ENCODE measurements around the gene DMRT1.

DMRT1 gene

DNA sequence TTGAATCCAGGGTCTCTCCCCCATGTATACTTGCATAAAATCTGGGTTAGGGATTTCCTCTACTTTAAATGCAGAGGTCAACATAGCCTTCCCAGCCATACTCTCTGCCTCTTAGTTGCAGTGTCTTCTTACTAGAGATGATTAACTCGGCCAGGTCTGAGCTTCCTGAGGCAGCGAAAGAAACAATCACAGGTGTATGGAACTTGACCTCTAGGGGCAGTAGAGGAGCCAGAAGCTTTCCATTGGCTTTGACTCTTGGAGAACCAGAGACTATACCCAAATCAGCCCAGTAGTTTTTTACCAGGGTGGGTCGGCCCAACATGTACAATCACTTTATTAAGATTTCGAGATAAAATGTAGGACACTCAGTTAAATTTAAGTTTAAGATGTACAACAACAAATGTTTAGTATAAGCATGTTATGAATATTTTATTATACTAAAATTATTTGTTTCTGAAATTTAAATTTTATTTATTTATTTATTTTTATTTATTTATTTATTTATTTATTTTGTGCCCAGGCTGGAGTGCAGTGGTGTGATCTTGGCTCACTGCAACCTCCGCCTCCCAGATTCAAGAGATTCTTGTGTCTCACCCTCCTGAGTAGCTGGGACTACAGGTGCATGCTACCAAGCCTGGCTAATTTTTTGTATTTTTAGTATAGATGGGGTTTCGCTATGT is 87.0 kb downstream of the DMRT1 start:
- DNase-seq (ENCODE audit: low read depth), result peak; percentile 63
- no peak overlapping the region for H3K4me3 ChIP-seq (ENCODE audit: low read depth, low read length)
- no peak for TF ChIP-seq MYC (IDR thresholded peaks at IDR 0.05; ENCODE audit: low read depth, low read length)
- TF ChIP-seq, protein P1, sequence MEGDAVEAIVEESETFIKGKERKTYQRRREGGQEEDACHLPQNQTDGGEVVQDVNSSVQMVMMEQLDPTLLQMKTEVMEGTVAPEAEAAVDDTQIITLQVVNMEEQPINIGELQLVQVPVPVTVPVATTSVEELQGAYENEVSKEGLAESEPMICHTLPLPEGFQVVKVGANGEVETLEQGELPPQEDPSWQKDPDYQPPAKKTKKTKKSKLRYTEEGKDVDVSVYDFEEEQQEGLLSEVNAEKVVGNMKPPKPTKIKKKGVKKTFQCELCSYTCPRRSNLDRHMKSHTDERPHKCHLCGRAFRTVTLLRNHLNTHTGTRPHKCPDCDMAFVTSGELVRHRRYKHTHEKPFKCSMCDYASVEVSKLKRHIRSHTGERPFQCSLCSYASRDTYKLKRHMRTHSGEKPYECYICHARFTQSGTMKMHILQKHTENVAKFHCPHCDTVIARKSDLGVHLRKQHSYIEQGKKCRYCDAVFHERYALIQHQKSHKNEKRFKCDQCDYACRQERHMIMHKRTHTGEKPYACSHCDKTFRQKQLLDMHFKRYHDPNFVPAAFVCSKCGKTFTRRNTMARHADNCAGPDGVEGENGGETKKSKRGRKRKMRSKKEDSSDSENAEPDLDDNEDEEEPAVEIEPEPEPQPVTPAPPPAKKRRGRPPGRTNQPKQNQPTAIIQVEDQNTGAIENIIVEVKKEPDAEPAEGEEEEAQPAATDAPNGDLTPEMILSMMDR (IDR thresholded peaks at IDR 0.05; ENCODE audit: low read depth, low read length), result peak; percentile 98
- TF ChIP-seq, protein P2, sequence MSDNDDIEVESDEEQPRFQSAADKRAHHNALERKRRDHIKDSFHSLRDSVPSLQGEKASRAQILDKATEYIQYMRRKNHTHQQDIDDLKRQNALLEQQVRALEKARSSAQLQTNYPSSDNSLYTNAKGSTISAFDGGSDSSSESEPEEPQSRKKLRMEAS (IDR thresholded peaks at IDR 0.05; ENCODE audit: low read depth, low read length), result no peak

DNA sequence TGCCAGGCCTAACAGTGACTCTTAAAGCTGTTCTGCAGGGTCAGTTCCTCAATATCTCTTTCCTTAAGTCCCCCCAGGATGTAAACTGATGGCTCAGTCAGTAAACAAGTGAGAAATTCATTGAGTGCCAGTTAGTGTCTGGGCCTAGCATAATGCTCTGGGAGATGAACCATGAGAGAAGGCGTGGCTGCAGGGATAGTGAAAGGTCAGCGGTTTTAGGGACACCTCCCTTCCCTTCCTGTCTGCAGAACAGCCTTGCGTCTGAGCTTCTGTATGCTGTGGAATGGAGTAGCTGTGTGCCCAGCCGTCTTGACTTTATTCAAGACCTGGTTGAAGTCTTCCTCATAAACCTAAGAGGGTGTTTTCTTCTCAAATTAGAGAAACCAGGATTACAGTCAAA is 88.2 kb downstream of the DMRT1 start:
- no peak overlapping the region for H3K4me3 ChIP-seq (ENCODE audit: low read depth, low read length)
- no peak for DNase-seq (ENCODE audit: low read depth)
- TF ChIP-seq, protein P2 (IDR thresholded peaks at IDR 0.05; ENCODE audit: low read depth, low read length), result no peak
- TF ChIP-seq, protein P1 (IDR thresholded peaks at IDR 0.05; ENCODE audit: low read depth, low read length), result no peak
- no peak for TF ChIP-seq MYC (IDR thresholded peaks at IDR 0.05; ENCODE audit: low read depth, low read length)
- TF ChIP-seq POLR2A (IDR thresholded peaks at IDR 0.05; ENCODE audit: extremely low read depth, insufficient read length), result no peak

DNA sequence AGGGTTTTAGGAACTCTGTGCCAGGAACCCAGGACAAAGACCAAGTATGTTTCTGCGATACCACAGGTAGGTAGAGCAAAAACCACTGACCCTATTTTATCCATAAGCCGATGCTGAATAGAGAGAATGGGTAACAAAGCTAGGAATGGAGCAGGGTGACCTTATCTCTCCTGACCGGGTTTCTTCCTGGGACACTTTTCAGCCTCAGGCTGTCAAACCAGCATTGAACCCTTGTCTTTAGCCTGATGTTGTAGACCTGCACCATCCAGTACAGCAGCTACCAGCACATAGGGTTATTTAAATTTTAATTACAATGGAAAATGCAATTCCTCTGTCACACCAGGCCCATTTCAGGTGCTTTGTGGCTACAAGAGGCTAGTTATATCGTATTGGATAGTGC is 91.9 kb downstream of the DMRT1 start:
- no peak for DNase-seq (ENCODE audit: low read depth)
- H3K4me3 ChIP-seq (ENCODE audit: low read depth, low read length), result no peak overlapping the region
- TF ChIP-seq, protein P2 (IDR thresholded peaks at IDR 0.05; ENCODE audit: low read depth, low read length), result no peak
- TF ChIP-seq, protein P1 (IDR thresholded peaks at IDR 0.05; ENCODE audit: low read depth, low read length), result no peak
- TF ChIP-seq MYC (IDR thresholded peaks at IDR 0.05; ENCODE audit: low read depth, low read length) (no peak), POLR2A (IDR thresholded peaks at IDR 0.05; ENCODE audit: extremely low read depth, insufficient read length) (no peak)

DNA sequence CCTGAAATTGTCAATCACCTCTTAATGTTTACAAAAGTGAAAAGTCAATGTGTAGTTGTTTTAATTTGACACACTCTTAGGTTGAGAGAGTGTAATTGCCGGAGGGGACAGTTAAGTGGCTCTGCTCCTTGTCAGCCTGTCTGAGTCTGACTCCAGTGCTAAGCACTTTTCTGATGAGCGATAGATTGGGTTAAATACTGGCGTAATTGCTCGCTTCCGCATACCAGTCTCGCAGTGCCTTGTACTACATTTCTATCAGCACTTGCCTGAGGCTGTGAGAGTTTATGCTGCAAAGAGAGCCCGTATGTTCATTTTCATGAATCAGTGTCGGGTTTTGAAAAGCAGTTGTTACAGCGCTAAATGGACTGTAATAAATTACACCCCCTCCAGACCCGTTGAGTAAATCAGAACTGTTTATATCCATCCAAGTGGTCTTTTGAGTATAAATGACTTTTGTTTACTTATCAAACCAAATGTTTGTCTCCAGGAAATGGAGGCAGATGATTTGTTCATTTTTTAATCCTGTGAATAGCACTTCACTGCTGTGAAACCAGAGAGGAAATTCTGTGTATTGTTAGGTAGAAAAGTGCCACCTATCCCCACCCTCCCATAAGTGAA is 94.0 kb downstream of the DMRT1 start:
- no peak for DNase-seq (ENCODE audit: low read depth)
- TF ChIP-seq MYC (IDR thresholded peaks at IDR 0.05; ENCODE audit: low read depth, low read length) (no peak), POLR2A (IDR thresholded peaks at IDR 0.05; ENCODE audit: extremely low read depth, insufficient read length) (no peak)
- TF ChIP-seq, protein P1 (IDR thresholded peaks at IDR 0.05; ENCODE audit: low read depth, low read length), result no peak
- TF ChIP-seq, protein P2 (IDR thresholded peaks at IDR 0.05; ENCODE audit: low read depth, low read length), result no peak
- no peak overlapping the region for H3K4me3 ChIP-seq (ENCODE audit: low read depth, low read length)

DNA sequence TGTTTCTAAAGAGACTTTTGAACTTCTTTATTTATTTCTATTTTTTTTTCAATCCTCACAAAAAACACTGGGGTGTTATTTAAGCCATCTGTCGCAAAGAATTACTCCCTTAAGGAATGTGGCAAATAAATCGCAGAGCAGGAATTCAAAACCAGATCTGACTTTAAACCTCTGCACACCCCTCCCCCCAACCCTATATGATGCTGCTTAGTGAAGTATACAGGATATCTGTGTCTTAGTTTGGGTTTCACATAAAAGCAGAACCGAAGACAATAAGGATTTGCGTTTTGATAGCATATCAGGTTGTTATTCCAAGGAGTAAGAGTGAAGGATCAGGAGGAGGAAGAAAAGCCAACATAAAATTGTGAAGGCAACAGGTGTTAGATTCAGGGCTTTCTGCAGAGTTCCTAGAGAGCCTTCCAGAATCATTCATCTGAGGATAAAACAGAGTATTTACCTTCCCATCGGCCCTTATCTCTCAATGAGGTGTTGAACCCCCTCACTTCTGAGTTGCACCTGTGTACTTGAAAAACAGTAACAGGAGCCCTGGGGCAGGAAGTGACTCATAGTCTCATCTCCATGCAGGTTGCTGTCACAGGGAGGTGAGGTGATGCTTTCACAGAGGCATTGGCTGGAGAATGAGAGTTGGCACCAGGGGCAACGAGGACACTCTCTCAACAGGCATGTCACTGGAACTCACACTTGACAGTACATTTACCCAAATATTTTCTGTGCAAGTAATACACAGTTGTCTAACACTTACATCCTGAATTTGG is 101.5 kb downstream of the DMRT1 start:
- TF ChIP-seq MYC (IDR thresholded peaks at IDR 0.05; ENCODE audit: low read depth, low read length), result no peak
- TF ChIP-seq, protein P1 (IDR thresholded peaks at IDR 0.05; ENCODE audit: low read depth, low read length), result no peak
- TF ChIP-seq POLR2A (IDR thresholded peaks at IDR 0.05; ENCODE audit: extremely low read depth, insufficient read length), result no peak
- TF ChIP-seq, protein P2 (IDR thresholded peaks at IDR 0.05; ENCODE audit: low read depth, low read length), result no peak
- no peak overlapping the region for H3K4me3 ChIP-seq (ENCODE audit: low read depth, low read length)
- DNase-seq (ENCODE audit: low read depth), result no peak
